ENCODE results near the gene C10orf105.

C10orf105 gene

DNA sequence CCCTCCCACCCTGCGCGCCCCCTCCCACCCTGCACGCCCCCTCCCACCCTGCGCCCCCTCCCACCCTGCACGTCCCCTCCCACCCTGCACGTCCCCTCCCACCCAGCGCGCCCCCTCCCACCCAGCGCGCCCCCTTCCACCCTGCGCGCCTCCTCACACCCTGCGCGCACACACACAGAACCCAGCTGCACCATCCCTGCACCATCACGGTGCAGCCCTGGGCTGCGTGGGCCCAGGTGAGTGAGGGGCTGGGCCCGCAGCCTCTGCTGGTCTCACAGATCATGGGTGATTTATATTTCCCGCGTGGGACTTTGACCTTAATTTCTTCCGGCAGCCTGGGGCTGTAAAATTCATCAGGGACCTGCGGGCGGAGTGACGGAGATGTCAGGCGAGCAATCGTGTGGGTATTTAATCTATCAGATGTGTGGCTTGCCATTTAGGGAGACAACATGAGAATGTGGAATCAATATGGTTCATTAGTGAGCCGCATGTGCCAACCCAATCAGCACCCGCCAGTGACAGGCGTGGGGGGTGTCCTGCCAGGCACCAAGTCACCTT is 57.7 kb downstream of the C10orf105 start:
- no peak for TF ChIP-seq GATA3 (IDR thresholded peaks at IDR 0.05; ENCODE audit: low read depth, low read length)
- no peak for TF ChIP-seq GATA2 (IDR thresholded peaks at IDR 0.05; ENCODE audit: low read depth, low read length)
